ENCODE results near the gene HS3ST4.

DNA sequence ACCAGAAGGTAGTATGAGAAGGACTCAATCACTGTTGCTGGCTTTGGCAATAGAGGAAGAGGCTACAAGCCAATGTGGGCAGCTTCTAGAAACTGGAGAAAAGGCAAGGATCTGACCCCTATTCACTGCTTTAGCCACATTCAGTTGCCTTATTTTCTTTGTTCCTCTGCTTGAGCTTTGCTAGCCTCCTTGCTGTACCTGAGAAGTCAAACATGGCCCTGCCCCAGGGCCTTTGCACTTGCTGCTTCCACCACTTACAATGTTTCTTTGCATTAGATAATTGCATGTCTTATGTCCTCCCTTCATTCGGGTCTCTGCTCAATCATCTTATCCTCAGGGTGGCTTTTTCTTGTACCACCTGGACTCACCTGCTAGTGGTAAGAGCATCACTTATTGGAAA lies 15.8 kb downstream of the HS3ST4 start:
- TF ChIP-seq, protein P1, sequence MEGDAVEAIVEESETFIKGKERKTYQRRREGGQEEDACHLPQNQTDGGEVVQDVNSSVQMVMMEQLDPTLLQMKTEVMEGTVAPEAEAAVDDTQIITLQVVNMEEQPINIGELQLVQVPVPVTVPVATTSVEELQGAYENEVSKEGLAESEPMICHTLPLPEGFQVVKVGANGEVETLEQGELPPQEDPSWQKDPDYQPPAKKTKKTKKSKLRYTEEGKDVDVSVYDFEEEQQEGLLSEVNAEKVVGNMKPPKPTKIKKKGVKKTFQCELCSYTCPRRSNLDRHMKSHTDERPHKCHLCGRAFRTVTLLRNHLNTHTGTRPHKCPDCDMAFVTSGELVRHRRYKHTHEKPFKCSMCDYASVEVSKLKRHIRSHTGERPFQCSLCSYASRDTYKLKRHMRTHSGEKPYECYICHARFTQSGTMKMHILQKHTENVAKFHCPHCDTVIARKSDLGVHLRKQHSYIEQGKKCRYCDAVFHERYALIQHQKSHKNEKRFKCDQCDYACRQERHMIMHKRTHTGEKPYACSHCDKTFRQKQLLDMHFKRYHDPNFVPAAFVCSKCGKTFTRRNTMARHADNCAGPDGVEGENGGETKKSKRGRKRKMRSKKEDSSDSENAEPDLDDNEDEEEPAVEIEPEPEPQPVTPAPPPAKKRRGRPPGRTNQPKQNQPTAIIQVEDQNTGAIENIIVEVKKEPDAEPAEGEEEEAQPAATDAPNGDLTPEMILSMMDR (IDR thresholded peaks at IDR 0.05), result no peak
- no peak for TF ChIP-seq POLR2A (IDR thresholded peaks at IDR 0.05)

Data from esophagus squamous epithelium (tissue), 4 donors.